OCI-LY1 (cell line): ENCODE data around the gene RAPH1.
A peak's percentile ranks its signal among the peaks of the same experiment; 100 is the strongest.

ENCODE experiments used
- H2AFZ ChIP-seq: fragments of 200-600 bp; sonication (generic), shearing (Covaris generic); 2 replicates; pipeline ENCODE4 v1.6.0; 2014; ENCODE audit warnings: antibody characterized with exemption, mild to moderate bottlenecking, low read length
- H3F3A ChIP-seq: fragments of 200-600 bp; sonication (generic), shearing (Covaris generic); 2 replicates; pipeline ENCODE4 v1.6.0; 2014; ENCODE audit warnings: mild to moderate bottlenecking, antibody characterized with exemption, low read length, moderate library complexity; ENCODE audit not compliant: insufficient read depth
- H3K27ac ChIP-seq: fragments of 200-600 bp; sonication (generic); 2 replicates; pipeline ENCODE4 v1.5.1; 2014; ENCODE audit warnings: low read length, mixed run types, mild to moderate bottlenecking, low read depth; ENCODE audit not compliant: poor library complexity, severe bottlenecking
- H3K27me3 ChIP-seq: fragments of 200-600 bp; sonication (generic); 2 replicates; pipeline ENCODE4 v1.6.0; 2014; ENCODE audit warnings: antibody characterized with exemption, mild to moderate bottlenecking, low read length, moderate library complexity; ENCODE audit not compliant: insufficient read depth
- H3K36me3 ChIP-seq: fragments of 200-600 bp; sonication (generic); 2 replicates; pipeline ENCODE4 v1.6.1; 2014; ENCODE audit warnings: mild to moderate bottlenecking, antibody characterized with exemption, low read length, moderate library complexity, mixed read lengths; ENCODE audit not compliant: insufficient read depth
- H3K4me1 ChIP-seq: fragments of 200-600 bp; sonication (generic); 2 replicates; pipeline ENCODE4 v1.5.1; 2014; ENCODE audit warnings: mild to moderate bottlenecking, low read length, moderate library complexity; ENCODE audit not compliant: insufficient read depth, severe bottlenecking
- H3K4me2 ChIP-seq: fragments of 200-600 bp; sonication (generic), shearing (Covaris generic); 2 replicates; pipeline ENCODE4 v1.6.1; 2014; ENCODE audit warnings: low read length
- H3K4me3 ChIP-seq: fragments of 200-600 bp; sonication (generic); 2 replicates; pipeline ENCODE4 v1.5.1; 2014; ENCODE audit warnings: low read length, low read depth, mild to moderate bottlenecking, mixed read lengths; ENCODE audit not compliant: poor library complexity, severe bottlenecking
- H3K79me2 ChIP-seq: fragments of 200-600 bp; shearing (Covaris generic); 2 replicates; pipeline ENCODE4 v1.6.1; 2016; ENCODE audit warnings: mixed run types, low read length, mixed read lengths; ENCODE audit not compliant: insufficient read depth
- H3K9ac ChIP-seq: fragments of 200-600 bp; sonication (generic), shearing (Covaris generic); 2 replicates; pipeline ENCODE4 v1.6.1; 2014; ENCODE audit warnings: mild to moderate bottlenecking, low read length, mixed read lengths
- H3K9me2 ChIP-seq: fragments of 200-600 bp; sonication (generic), shearing (Covaris generic); 2 replicates; pipeline ENCODE4 v1.6.1; 2014; ENCODE audit warnings: low read depth, mild to moderate bottlenecking, low read length, mixed read lengths
- H3K9me3 ChIP-seq: fragments of 200-600 bp; shearing (Covaris generic); 2 replicates; pipeline ENCODE4 v1.6.1; 2014; ENCODE audit warnings: low read length, mixed read lengths
- H4K20me1 ChIP-seq: fragments of 200-600 bp; sonication (generic), shearing (Covaris generic); 2 replicates; pipeline ENCODE4 v1.6.0; 2016; ENCODE audit warnings: mild to moderate bottlenecking, low read length; ENCODE audit not compliant: insufficient read depth
- EZH2 ChIP-seq: fragments of 200-600 bp; sonication (generic), shearing (Covaris generic); IDR thresholded peaks from 2 replicates; pipeline ENCODE4 v1.8.0; 2017; ENCODE audit warnings: borderline replicate concordance, mixed run types, mild to moderate bottlenecking, antibody characterized with exemption, low read length, moderate library complexity, mixed read lengths
- TF ChIP-seq, protein P1 (sequence below): fragments of 200-600 bp; sonication (generic), shearing (Covaris generic); IDR thresholded peaks from 2 replicates; pipeline ENCODE4 v1.5.1; 2017; ENCODE audit warnings: mild to moderate bottlenecking, antibody characterized with exemption, low read length, moderate library complexity, mixed read lengths

RAPH1 gene

DNA sequence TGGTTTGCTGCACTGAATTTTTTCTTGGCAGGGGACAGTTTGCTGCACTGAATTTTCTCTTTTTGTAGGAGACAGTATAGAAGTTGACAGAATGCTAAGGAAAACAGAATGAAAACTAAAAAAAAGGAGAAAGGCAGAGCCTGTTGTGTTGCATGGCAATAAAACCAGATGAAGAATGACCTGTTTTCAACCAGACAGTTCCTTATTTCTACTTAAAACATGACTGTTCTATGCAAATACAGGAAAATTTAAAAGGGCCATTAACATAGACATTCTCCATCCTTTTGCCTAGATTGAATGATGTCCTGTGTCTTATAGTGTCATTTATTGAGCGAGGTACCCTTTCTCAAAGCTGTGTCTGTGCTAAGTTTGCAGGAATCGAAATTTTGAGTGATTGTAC is 173.6 kb downstream of the RAPH1 start:
- TF ChIP-seq, protein P1, sequence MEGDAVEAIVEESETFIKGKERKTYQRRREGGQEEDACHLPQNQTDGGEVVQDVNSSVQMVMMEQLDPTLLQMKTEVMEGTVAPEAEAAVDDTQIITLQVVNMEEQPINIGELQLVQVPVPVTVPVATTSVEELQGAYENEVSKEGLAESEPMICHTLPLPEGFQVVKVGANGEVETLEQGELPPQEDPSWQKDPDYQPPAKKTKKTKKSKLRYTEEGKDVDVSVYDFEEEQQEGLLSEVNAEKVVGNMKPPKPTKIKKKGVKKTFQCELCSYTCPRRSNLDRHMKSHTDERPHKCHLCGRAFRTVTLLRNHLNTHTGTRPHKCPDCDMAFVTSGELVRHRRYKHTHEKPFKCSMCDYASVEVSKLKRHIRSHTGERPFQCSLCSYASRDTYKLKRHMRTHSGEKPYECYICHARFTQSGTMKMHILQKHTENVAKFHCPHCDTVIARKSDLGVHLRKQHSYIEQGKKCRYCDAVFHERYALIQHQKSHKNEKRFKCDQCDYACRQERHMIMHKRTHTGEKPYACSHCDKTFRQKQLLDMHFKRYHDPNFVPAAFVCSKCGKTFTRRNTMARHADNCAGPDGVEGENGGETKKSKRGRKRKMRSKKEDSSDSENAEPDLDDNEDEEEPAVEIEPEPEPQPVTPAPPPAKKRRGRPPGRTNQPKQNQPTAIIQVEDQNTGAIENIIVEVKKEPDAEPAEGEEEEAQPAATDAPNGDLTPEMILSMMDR = no peak
- TF ChIP-seq EZH2 = no peak
- H3K27me3 ChIP-seq = no peaks in the 10 kb centered on the region
- H3K9me2 ChIP-seq = no peaks in the 10 kb centered on the region
- H2AFZ ChIP-seq = no peak overlapping the region
- H3F3A ChIP-seq = no peaks in the 10 kb centered on the region
- no peaks in the 10 kb centered on the region for H4K20me1 ChIP-seq
- H3K36me3 ChIP-seq = no peaks in the 10 kb centered on the region
- H3K27ac ChIP-seq = peak overlapping the region; percentile 52
- H3K4me3 ChIP-seq = no peak overlapping the region
- no peak overlapping the region for H3K9ac ChIP-seq
- no peaks in the 10 kb centered on the region for H3K79me2 ChIP-seq
- H3K4me2 ChIP-seq = no peak overlapping the region
- peaks cover 3% of the 10 kb centered on the region; the same call in 1 of the 2 replicates for H3K9me3 ChIP-seq
- H3K4me1 ChIP-seq = peaks cover 13% of the 10 kb centered on the region

DNA sequence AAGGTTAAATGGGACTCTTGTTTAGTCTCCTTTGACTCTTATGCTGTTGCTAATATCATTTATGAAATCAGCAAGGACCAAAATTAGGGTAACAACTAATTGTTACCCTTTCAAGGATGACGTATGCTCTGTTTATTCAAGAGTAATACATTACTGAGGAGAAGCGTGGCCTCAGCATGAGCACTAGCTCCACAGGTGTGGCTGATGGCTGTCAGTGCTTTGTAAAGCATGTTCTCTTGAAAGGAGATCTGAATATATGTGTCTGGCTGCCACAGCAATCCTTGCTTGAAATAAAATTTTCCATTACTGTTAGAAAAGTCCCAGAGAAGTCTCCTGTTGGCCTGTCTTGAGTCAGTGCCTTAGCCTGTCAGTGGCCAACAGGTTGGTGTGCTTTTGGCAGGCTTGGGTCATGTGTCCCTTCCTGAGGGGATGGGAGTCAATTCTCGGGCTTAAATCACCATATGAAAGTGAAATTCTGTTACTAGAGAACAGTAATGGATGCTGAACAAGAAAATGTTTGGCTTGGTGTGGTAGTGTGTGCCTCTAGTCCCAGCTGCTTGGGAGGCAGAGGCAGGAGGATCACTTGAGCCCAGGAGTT is 174.2 kb downstream of the RAPH1 start:
- no peaks in the 10 kb centered on the region for H3F3A ChIP-seq
- no peak overlapping the region; the same call in 1 of the 2 replicates for H3K4me2 ChIP-seq
- peak overlapping the region; percentile 52 for H3K27ac ChIP-seq
- H3K9me3 ChIP-seq = peaks cover 3% of the 10 kb centered on the region; the same call in 1 of the 2 replicates
- no peak overlapping the region for H3K9ac ChIP-seq
- TF ChIP-seq EZH2 = no peak
- TF ChIP-seq, protein P1 = no peak
- no peaks in the 10 kb centered on the region for H3K27me3 ChIP-seq
- no peaks in the 10 kb centered on the region for H3K79me2 ChIP-seq
- no peak overlapping the region for H3K4me3 ChIP-seq
- no peaks in the 10 kb centered on the region for H3K9me2 ChIP-seq
- no peak overlapping the region for H2AFZ ChIP-seq
- H3K36me3 ChIP-seq = no peaks in the 10 kb centered on the region
- H3K4me1 ChIP-seq = peaks cover 13% of the 10 kb centered on the region
- no peaks in the 10 kb centered on the region for H4K20me1 ChIP-seq

DNA sequence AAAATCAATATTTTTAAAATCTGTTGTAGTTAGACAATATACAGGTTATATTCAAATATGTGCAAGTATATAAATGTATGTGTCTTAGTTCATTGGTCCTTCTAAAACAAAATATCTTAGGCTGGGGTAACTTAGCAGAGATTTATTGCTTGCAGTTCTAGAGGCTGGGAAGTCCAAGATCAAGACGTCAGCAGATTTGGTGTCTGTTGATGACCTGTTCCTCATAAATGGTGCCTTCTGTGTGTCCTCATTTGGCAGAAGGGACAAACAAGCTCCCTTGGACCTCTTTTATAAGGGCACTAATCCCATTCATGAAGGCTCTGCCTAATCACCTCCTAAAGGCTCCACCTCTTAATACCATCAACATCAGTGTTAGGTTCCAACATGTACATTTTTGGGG is 175.7 kb downstream of the RAPH1 start:
- Histone ChIP-seq H3K4me2 (no peak overlapping the region), H3K9ac (no peak overlapping the region), H3F3A (no peaks in the 10 kb centered on the region), H4K20me1 (no peaks in the 10 kb centered on the region), H2AFZ (no peak overlapping the region), H3K27ac (no peak overlapping the region), H3K36me3 (no peaks in the 10 kb centered on the region), H3K4me3 (no peak overlapping the region), H3K4me1 (peaks cover 13% of the 10 kb centered on the region), H3K79me2 (no peaks in the 10 kb centered on the region), H3K9me3 (peaks cover 3% of the 10 kb centered on the region; the same call in 1 of the 2 replicates), H3K27me3 (no peaks in the 10 kb centered on the region), H3K9me2 (no peaks in the 10 kb centered on the region)
- no peak for TF ChIP-seq EZH2
- TF ChIP-seq, protein P1 = no peak
